Measurements from ENCODE around the gene AKAP6.

DNA sequence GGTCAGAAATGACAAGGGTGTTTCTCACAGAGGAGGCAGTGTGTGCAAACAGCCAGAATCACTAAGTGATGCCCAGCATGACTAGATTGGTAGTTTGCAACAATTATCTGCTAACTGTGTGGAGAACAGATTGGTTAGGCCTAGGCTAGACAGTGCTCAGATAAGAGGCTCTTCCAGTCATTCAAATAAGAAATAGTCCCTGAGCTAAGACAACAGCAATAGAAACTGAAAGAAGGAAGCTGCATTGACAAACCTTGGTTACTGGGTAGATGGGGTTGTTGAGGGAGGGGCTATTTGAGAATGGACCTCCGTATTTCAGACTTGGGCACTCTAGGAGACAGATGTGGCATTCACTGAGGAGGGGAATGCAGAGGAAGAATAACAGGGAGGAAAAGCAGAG is 354.6 kb downstream of the AKAP6 start:
- TF ChIP-seq, protein P1, sequence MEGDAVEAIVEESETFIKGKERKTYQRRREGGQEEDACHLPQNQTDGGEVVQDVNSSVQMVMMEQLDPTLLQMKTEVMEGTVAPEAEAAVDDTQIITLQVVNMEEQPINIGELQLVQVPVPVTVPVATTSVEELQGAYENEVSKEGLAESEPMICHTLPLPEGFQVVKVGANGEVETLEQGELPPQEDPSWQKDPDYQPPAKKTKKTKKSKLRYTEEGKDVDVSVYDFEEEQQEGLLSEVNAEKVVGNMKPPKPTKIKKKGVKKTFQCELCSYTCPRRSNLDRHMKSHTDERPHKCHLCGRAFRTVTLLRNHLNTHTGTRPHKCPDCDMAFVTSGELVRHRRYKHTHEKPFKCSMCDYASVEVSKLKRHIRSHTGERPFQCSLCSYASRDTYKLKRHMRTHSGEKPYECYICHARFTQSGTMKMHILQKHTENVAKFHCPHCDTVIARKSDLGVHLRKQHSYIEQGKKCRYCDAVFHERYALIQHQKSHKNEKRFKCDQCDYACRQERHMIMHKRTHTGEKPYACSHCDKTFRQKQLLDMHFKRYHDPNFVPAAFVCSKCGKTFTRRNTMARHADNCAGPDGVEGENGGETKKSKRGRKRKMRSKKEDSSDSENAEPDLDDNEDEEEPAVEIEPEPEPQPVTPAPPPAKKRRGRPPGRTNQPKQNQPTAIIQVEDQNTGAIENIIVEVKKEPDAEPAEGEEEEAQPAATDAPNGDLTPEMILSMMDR (conservative IDR thresholded peaks at IDR 0.05): no peak
- no peak for TF ChIP-seq ZFX (IDR thresholded peaks at IDR 0.05)
